ENCODE results near the gene PIK3IP1.

- TF ChIP-seq CTCF (conservative IDR thresholded peaks at IDR 0.05; ENCODE audit: low read length): no peak
- no peak for TF ChIP-seq EZH2phosphoT487 (IDR thresholded peaks at IDR 0.05; ENCODE audit: borderline replicate concordance)
Observed at GRCh38 chr22:31274017-31274416, 18.3 kb downstream of the PIK3IP1 start.
